B cell (primary cell): ENCODE data around the gene MYBPHL. TPM values are rescaled to one million over a fixed set of nuclear protein-coding genes. Genes with fewer than 3 reads are reported as not detected.

Experiments used
- ATAC-seq: fragments of 200-7000 bp; cut with Tn5 transposase; one replicate; pipeline ENCODE4 v1.10.0; 2021; ENCODE audit warnings: low read depth, mild to moderate bottlenecking, moderate number of reproducible peaks, moderate library complexity
- CTCF ChIA-PET: fragments of 350-600 bp; sonication (Branson Sonifier 250); formaldehyde crosslinking; loops from one replicate; lab custom pipeline; 2021; ENCODE audit warnings: antibody characterized with exemption, inconsistent platforms; lab: Charles Lee
- POLR2A ChIA-PET: fragments of 350-600 bp; sonication (Branson Sonifier 250); formaldehyde crosslinking; loops from one replicate; lab custom pipeline; 2021; ENCODE audit warnings: antibody characterized with exemption; lab: Charles Lee
- DNase-seq: peaks from one replicate; pipeline ENCODE4 v3.0.0; 2013
- H2AFZ ChIP-seq: 2 replicates; pipeline ENCODE4 v1.6.1; 2012; ENCODE audit warnings: mild to moderate bottlenecking, low read depth, low read length; ENCODE audit not compliant: insufficient read depth, poor library complexity, severe bottlenecking
- H3K27ac ChIP-seq, 2 donors: 1 replicate in 1 of 2; 2 replicates in 1 of 2; pipeline ENCODE4 v1.5.1; 2012 to 2013; ENCODE audit warnings: low read length in 2 of 2, mild to moderate bottlenecking in 2 of 2, moderate library complexity in 1 of 2
- H3K27me3 ChIP-seq, 4 experiments: fragments of 200-600 bp in 1 of 4; sonication (generic) in 1 of 4; replicated peaks in 1 of 4; 1 replicate in 2 of 4; 2 replicates in 2 of 4; pipeline versions ENCODE4 v1.6.1 to v1.7.0; 2013 to 2016; ENCODE audit warnings: low read length in 3 of 4, mild to moderate bottlenecking in 2 of 4, mixed read lengths in 1 of 4, moderate library complexity in 1 of 4; ENCODE audit not compliant: insufficient read depth in 4 of 4, control insufficient read depth in 3 of 4; ENCODE audit errors: control extremely low read depth in 1 of 4
- H3K36me3 ChIP-seq, 2 experiments: replicated peaks in 1 of 2; 1 replicate in 1 of 2; 2 replicates in 1 of 2; pipeline versions ENCODE4 v1.6.1 to v1.7.1; 2013; ENCODE audit warnings: low read length in 1 of 2; ENCODE audit not compliant: insufficient read depth in 2 of 2, control insufficient read depth in 1 of 2; ENCODE audit errors: control extremely low read depth in 1 of 2, extremely low read depth in 1 of 2
- H3K4me1 ChIP-seq, 2 donors: fragments of 200-600 bp in 1 of 2; sonication (generic) in 1 of 2; 1 replicate in 1 of 2; 2 replicates in 1 of 2; pipeline versions ENCODE4 v1.5.1 to v1.6.1; 2013 to 2017; ENCODE audit warnings: low read length in 2 of 2; ENCODE audit not compliant: control insufficient read depth in 2 of 2, insufficient read depth in 2 of 2
- H3K4me2 ChIP-seq: replicated peaks from 2 replicates; pipeline ENCODE3; 2012; ENCODE audit warnings: mild to moderate bottlenecking, low read depth, low read length; ENCODE audit not compliant: poor library complexity, severe bottlenecking
- H3K4me3 ChIP-seq, 5 experiments: fragments of 200-600 bp in 1 of 5; sonication (generic) in 1 of 5; 1 replicate in 3 of 5; 2 replicates in 2 of 5; pipeline versions ENCODE4 v1.5.1 to v1.7.0; 2011 to 2016; ENCODE audit warnings: low read length in 4 of 5, mild to moderate bottlenecking in 4 of 5, low read depth in 2 of 5, control low read depth in 1 of 5, moderate library complexity in 1 of 5; ENCODE audit not compliant: insufficient read depth in 1 of 5; ENCODE audit errors: control extremely low read depth in 1 of 5, extremely low read depth in 1 of 5
- H3K79me2 ChIP-seq: fragments of 200-600 bp; sonication (generic); one replicate; pipeline ENCODE4 v1.6.0; 2016; ENCODE audit warnings: low read length; ENCODE audit not compliant: control insufficient read depth, insufficient read depth
- H3K9ac ChIP-seq: fragments of 200-600 bp; sonication (generic); 2 replicates; pipeline ENCODE4 v1.6.1; 2017; ENCODE audit warnings: mild to moderate bottlenecking, low read length, moderate library complexity
- H3K9me3 ChIP-seq, 3 donors: one replicate each; pipeline versions ENCODE4 v1.6.1 to v1.7.1; 2013; ENCODE audit warnings: low read length in 2 of 3; ENCODE audit not compliant: control insufficient read depth in 2 of 3, insufficient read depth in 1 of 3; ENCODE audit errors: control extremely low read depth in 1 of 3
- H4K20me1 ChIP-seq: 2 replicates; pipeline ENCODE4 v1.6.0; 2012; ENCODE audit warnings: mild to moderate bottlenecking, low read length; ENCODE audit not compliant: insufficient read depth, control insufficient read depth, poor library complexity, severe bottlenecking
- H3K27ac Mint-ChIP-seq: one replicate; pipeline ENCODE4 v1.8.0; 2021; ENCODE audit warnings: mixed read lengths
- H3K27me3 Mint-ChIP-seq: one replicate; pipeline ENCODE4 v1.8.0; 2021; ENCODE audit warnings: mixed read lengths
- H3K4me1 Mint-ChIP-seq: one replicate; pipeline ENCODE4 v1.8.0; 2021; ENCODE audit warnings: mixed read lengths
- H3K4me3 Mint-ChIP-seq: one replicate; pipeline ENCODE4 v1.8.0; 2021; ENCODE audit warnings: mixed read lengths
- H3K9me3 Mint-ChIP-seq: one replicate; pipeline ENCODE4 v1.8.0; 2022; ENCODE audit warnings: mixed read lengths; ENCODE audit not compliant: insufficient read depth
- EZH2 ChIP-seq: IDR thresholded peaks from 2 replicates; pipeline ENCODE4 v1.6.1; 2012; ENCODE audit warnings: borderline replicate concordance, low read depth, mild to moderate bottlenecking, moderate library complexity, low read length; ENCODE audit not compliant: insufficient read depth, poor library complexity, severe bottlenecking
- WGBS: methylation state at CpG from one replicate; pipeline ENCODE4 v1.1.5; 2013; ENCODE audit warnings: missing lambda C conversion rate; ENCODE audit not compliant: insufficient coverage; 5-methylcytosine and 5-hydroxymethylcytosine counted together
- intact Hi-C: fragments of 100-400 bp; cut with micrococcal nuclease; formaldehyde crosslinking; loops from one replicate; pipeline ENCODE4 v1.10.0; 2022
- polyA plus RNA-seq: library from polyadenylated mRNA; depleted of rRNA; stranded (reverse); fragments of >200 nt; gene quantifications from 2 replicates; pipeline ENCODE4 v1.2.3, GENCODE V29; 2012
- total RNA-seq, 2 donors: library from RNA; stranded (reverse); fragments of 120-200 nt in 1 of 2; gene quantifications; 1 replicate in 1 of 2; 2 replicates in 1 of 2; pipeline versions ENCODE4 v1.2.3 to v1.2.4, GENCODE V29; 2013 to 2022
- TF ChIP-seq, protein P1 (sequence below): fragments of 200-600 bp; IDR thresholded peaks from one replicate; pipeline ENCODE4 v1.8.0; 2022; ENCODE audit warnings: antibody characterized with exemption, mild to moderate bottlenecking

Gene MYBPHL
- total and polyA plus RNA-seq, 2 donors (not counting 1 experiment from before 2014, with no cell fraction given), result not detected

DNA sequence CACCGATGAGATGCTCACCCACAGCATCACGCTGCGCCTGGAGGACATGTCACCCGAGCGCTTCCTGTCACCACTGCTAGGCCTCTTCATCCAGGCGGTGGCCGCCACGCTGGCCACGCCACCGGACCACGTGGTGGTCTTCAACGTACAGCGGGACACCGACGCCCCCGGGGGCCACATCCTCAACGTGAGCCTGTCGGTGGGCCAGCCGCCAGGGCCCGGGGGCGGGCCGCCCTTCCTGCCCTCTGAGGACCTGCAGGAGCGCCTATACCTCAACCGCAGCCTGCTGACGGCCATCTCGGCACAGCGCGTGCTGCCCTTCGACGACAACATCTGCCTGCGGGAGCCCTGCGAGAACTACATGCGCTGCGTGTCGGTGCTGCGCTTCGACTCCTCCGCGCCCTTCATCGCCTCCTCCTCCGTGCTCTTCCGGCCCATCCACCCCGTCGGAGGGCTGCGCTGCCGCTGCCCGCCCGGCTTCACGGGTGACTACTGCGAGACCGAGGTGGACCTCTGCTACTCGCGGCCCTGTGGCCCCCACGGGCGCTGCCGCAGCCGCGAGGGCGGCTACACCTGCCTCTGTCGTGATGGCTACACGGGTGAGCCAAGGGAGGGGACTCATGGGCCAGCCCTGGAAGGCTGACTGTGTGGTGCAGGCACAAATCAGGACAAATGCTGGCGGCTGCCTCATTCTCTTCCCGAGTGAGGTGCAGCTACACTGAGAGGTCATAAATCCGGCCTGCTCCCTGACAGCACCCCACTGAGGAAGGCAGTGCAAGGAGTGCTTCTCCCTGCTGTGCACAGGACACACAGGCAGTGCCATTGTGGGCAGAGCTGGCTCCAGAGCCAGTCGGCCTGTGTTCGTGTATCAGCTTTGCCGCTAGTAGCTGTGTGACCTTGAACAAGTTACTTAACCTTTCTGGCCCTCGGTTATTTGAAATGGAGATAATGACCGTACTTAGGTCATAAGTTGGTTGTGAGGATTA lies 48.0 kb downstream of the MYBPHL start:
- intact Hi-C loops, result no loop called here
- Mint-ChIP-seq H3K27me3 (peaks cover 8% of the 10 kb centered on the region), H3K27ac (no peak overlapping the region), H3K9me3 (no peaks in the 10 kb centered on the region), H3K4me3 (no peak overlapping the region), H3K4me1 (peaks cover 4% of the 10 kb centered on the region)
- CTCF ChIA-PET, result interaction anchor here (1.3 to 8.1 kb wide), 2 partner anchors 18 to 142 kb away, joined by 3 to 73 read pairs; no protein-coding TSS in a partner anchor
- WGBS, result 96% methylated on average over 67 of the region's 69 CpGs
- H3K36me3 ChIP-seq, result no peaks in the 10 kb centered on the region
- no peak for ATAC-seq
- no peaks in the 10 kb centered on the region for H4K20me1 ChIP-seq
- DNase-seq, result no peak
- H3K4me2 ChIP-seq, result no peak overlapping the region
- H3K4me1 ChIP-seq, result peaks cover 0 to 7% of the 10 kb centered on the region in 2 donors
- no peaks in the 10 kb centered on the region for H3K79me2 ChIP-seq
- no peak for TF ChIP-seq EZH2
- TF ChIP-seq, protein P1, sequence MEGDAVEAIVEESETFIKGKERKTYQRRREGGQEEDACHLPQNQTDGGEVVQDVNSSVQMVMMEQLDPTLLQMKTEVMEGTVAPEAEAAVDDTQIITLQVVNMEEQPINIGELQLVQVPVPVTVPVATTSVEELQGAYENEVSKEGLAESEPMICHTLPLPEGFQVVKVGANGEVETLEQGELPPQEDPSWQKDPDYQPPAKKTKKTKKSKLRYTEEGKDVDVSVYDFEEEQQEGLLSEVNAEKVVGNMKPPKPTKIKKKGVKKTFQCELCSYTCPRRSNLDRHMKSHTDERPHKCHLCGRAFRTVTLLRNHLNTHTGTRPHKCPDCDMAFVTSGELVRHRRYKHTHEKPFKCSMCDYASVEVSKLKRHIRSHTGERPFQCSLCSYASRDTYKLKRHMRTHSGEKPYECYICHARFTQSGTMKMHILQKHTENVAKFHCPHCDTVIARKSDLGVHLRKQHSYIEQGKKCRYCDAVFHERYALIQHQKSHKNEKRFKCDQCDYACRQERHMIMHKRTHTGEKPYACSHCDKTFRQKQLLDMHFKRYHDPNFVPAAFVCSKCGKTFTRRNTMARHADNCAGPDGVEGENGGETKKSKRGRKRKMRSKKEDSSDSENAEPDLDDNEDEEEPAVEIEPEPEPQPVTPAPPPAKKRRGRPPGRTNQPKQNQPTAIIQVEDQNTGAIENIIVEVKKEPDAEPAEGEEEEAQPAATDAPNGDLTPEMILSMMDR, result no peak
- H3K27me3 ChIP-seq, result peaks cover 0 to 4% (median 0%) of the 10 kb centered on the region in 4 experiments
- H3K27ac ChIP-seq, result no peak overlapping the region
- no peak overlapping the region for H3K4me3 ChIP-seq
- no peaks in the 10 kb centered on the region for H3K9me3 ChIP-seq
- H2AFZ ChIP-seq, result no peak overlapping the region
- no peak overlapping the region for H3K9ac ChIP-seq
- POLR2A ChIA-PET, result no interaction called here
